ENCODE measurements around the gene HIPK3.

GRCh38 chr11:33214767-33215166 lies 42.4 kb upstream of the HIPK3 start:
- TF ChIP-seq POLR2A (IDR thresholded peaks at IDR 0.05; ENCODE audit: low read length): no peak
- TF ChIP-seq GATA1 (IDR thresholded peaks at IDR 0.05; ENCODE audit: low read depth, low read length): no peak
